A549 treated with CpdA at 1 μM for 4 hours (cell line): ENCODE measurements around the gene EPHA10. TPM values are rescaled to one million over a fixed set of nuclear protein-coding genes. Genes with fewer than 3 reads are reported as not detected.

Experiments
- total RNA-seq: library from RNA; stranded (reverse); fragments of 200-300 nt; extraction: Qiagen RNA extraction; gene quantifications from 5 replicates; pipeline ENCODE4 v1.2.3, GENCODE V29; 2022; ENCODE audit warnings: low read depth

Gene EPHA10
- 0.51 to 0.91 TPM (median 0.62 TPM) in 5 replicates for total RNA-seq

GRCh38 chr1:37764888-37765441 is at the start of gene EPHA10:
EPHA10 (minus strand) TSS chr1:37765120; CDS start chr1:37765066, 54 bp downstream.

DNA sequence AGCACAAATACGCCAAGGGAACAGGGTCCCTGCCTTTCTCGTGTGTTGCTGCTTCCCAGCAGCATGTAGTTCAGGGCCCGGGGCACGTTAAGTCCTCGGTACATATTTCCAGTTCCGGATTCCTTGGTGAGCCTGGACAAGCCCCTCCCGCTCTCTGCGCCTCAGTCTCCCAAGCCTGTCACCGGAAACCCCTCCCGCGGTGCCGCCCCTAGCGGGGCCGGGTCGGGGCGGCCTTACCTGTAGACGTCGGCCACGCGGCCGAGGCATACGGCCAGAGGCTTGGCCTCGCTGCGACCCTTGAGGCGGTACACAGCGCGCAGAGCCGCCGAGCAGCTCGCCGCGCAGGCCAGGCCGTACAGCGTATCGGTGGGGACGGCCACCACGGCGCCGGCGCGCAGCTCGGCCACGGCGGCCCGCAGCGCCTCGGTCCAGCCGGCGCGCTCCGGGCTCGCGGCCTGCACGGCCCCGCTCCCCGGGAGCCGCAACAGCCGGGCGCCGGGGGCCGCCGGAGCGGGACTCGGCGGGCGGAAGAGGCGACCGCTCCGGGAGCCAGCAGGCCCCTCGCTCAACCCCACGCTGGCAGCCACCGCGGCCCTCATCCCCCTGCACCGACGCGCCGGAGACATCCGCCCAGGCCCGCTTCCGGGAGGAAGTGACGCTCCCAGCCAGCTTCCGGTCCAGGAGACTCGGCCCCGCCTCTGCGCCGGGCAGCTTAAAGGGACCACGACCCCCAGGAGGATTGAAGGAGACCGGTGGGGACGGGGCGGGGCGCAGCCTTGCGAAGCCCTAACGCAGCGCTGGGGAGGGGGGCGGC is 42.8 kb upstream of the EPHA10 start, which contains the start of the genes C1orf122 and YRDC:
C1orf122 (plus strand) TSS at position 236 of the 814 bp plus-strand sequence. CDS start 615 bp downstream, outside the sequence.
YRDC (minus strand) TSS at position 654 of the 814 bp plus-strand sequence; CDS start at position 626, 28 bp downstream.

DNA sequence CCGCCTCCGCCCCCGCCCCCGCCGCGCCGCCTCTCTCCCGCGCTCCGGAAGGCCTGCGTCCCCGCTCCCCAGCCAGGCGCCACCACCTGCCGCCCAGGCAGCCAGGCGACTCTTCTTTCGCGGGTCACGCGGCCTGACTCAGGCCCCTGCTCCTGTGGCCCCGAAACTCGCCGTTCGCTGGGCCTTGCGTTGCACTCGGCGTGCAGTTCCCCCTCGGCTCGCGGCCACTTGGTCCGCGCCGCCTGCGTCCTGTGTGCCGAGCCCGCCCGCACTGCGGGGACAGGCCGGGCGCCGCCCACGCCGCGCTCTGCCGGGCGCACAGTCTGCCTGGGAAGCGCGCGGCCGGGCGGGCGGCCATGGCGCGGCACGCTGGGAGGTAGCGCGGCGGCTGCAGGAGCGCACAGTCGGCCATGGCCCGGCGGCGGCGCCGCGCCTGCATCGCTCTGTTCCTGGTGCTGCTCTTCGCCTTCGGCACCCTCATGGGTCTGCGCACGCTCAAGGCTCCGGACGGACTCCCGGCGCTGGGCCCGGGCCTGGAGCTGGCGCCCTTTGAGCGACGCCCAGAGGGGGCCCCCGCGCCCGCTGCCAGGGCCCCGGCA is 29.0 kb upstream of the EPHA10 start, which contains the start of gene MANEAL:
MANEAL (plus strand) TSS at position 75 of the 599 bp plus-strand sequence; CDS start at position 411, 336 bp downstream.

GRCh38 chr1:37692078-37692833 is 72.7 kb downstream of the EPHA10 start, which contains the start of gene CDCA8:
CDCA8 (plus strand) TSS chr1:37692516; CDS start chr1:37692691, 175 bp downstream.

Other genes starting within 250 kb of the EPHA10 start
- 8.5 to 12.3 TPM (median 10.0 TPM) in 5 replicates for gene SNIP1, start 210.8 kb downstream of the EPHA10 start, total RNA-seq
- gene DNALI1, start 208.2 kb downstream of the EPHA10 start, total RNA-seq = 0.03 to 0.13 TPM in 2 of 5 replicates, not detected in the others
- gene GNL2, start 169.2 kb downstream of the EPHA10 start, total RNA-seq = 47.6 to 70.9 TPM (median 53.2 TPM) in 5 replicates
- gene RSPO1, start 130.2 kb downstream of the EPHA10 start, total RNA-seq = 0.09 to 0.13 TPM (median 0.10 TPM) in 4 of 5 replicates, not detected in the other
- 46.9 to 52.0 TPM (median 48.3 TPM) in 5 replicates for gene CDCA8, start 72.6 kb downstream of the EPHA10 start, total RNA-seq
- 22.2 to 27.6 TPM (median 25.3 TPM) in 5 replicates for gene MANEAL, start 28.7 kb upstream of the EPHA10 start, total RNA-seq
- 31.0 to 60.3 TPM (median 56.3 TPM) in 5 replicates for gene C1orf122, start 42.7 kb upstream of the EPHA10 start, total RNA-seq
- 13.9 to 19.8 TPM (median 18.9 TPM) in 5 replicates for gene YRDC, start 43.1 kb upstream of the EPHA10 start, total RNA-seq
- 4.0 to 4.8 TPM (median 4.6 TPM) in 5 replicates for gene MTF1, start 94.5 kb upstream of the EPHA10 start, total RNA-seq
- gene INPP5B, start 181.9 kb upstream of the EPHA10 start, total RNA-seq = 4.7 to 6.2 TPM (median 5.0 TPM) in 5 replicates
- gene SF3A3, start 224.9 kb upstream of the EPHA10 start, total RNA-seq = 55.5 to 103 TPM (median 57.3 TPM) in 5 replicates
- 6.6 to 9.6 TPM (median 8.1 TPM) in 5 replicates for gene FHL3, start 240.4 kb upstream of the EPHA10 start, total RNA-seq
- gene UTP11, start 247.6 kb upstream of the EPHA10 start, total RNA-seq = 41.0 to 78.4 TPM (median 46.6 TPM) in 5 replicates